ENCODE measurements around the gene NDUFS1. TPM values are rescaled to one million over a fixed set of nuclear protein-coding genes. Genes with fewer than 3 reads are reported as not detected.

NDUFS1 gene
- total and polyA plus RNA-seq, 2 donors, result 20.8 to 61.1 TPM

- no peak overlapping the region for H3K27ac ChIP-seq (ENCODE audit: low read depth in 1 of 2, low read length in 1 of 2)
Observed at GRCh38 chr2:206071807-206072206, 87.4 kb downstream of the NDUFS1 start.

DNA sequence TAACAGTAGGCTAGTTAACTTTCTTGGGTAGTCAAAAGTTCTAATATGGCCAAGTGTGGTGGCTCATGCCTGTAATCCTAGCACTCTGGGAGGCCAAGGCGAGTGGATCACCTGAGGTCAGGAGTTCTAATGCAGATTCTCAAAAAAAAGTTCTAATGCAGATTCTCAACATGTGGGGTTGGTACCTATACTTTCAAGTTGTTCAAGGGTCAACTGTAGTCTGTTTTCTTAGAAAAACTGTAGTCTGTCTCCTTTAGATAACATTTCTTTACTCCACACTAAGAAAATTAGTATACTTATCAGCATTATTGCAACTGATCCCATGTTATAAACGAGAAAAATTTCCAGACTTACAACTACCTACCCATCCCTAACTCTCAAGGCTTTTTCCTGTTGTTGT, 89.8 kb downstream of the NDUFS1 start:
- WGBS, result 96% methylated on average over 2 of the region's 2 CpGs
- no peak for DNase-seq (ENCODE audit: low read depth in 6 of 9, low spot score in 9 of 9)
- H3K36me3 ChIP-seq (ENCODE audit: control insufficient read depth in 2 of 2, insufficient read depth in 2 of 2, low read length in 1 of 2), result peaks cover 0 to 6% of the 10 kb centered on the region in 2 donors
- no peak overlapping the region for H3K27ac ChIP-seq (ENCODE audit: low read depth in 1 of 2, low read length in 1 of 2)
- no peaks in the 10 kb centered on the region for H3K9me3 ChIP-seq (ENCODE audit: control insufficient read depth in 2 of 2, insufficient read depth in 1 of 2, low read length in 1 of 2)
- no peaks in the 10 kb centered on the region for H3K27me3 ChIP-seq (ENCODE audit: control insufficient read depth in 2 of 2, insufficient read depth in 1 of 2, low read length in 1 of 2)
- H3K4me3 ChIP-seq (ENCODE audit: low read length in 2 of 2), result no peak overlapping the region
- H3K4me1 ChIP-seq (ENCODE audit: control insufficient read depth in 2 of 2, insufficient read depth in 2 of 2, low read length in 2 of 2), result no peaks in the 10 kb centered on the region

More at GRCh38 chr2:206071807-206072206, 87.4 kb downstream of the NDUFS1 start:
- Histone ChIP-seq H3K4me1 (ENCODE audit: control insufficient read depth in 2 of 2, insufficient read depth in 2 of 2, low read length in 2 of 2) (no peaks in the 10 kb centered on the region), H3K9me3 (ENCODE audit: control insufficient read depth in 2 of 2, insufficient read depth in 1 of 2, low read length in 1 of 2) (no peaks in the 10 kb centered on the region), H3K4me3 (ENCODE audit: low read length in 2 of 2) (no peak overlapping the region), H3K36me3 (ENCODE audit: control insufficient read depth in 2 of 2, insufficient read depth in 2 of 2, low read length in 1 of 2) (peaks cover 0 to 6% of the 10 kb centered on the region in 2 donors), H3K27me3 (ENCODE audit: control insufficient read depth in 2 of 2, insufficient read depth in 1 of 2, low read length in 1 of 2) (no peaks in the 10 kb centered on the region)
- WGBS, result 92% methylated on average over 1 of the region's 1 CpG
- DNase-seq (ENCODE audit: low read depth in 6 of 9, low spot score in 9 of 9), result no peak

DNA sequence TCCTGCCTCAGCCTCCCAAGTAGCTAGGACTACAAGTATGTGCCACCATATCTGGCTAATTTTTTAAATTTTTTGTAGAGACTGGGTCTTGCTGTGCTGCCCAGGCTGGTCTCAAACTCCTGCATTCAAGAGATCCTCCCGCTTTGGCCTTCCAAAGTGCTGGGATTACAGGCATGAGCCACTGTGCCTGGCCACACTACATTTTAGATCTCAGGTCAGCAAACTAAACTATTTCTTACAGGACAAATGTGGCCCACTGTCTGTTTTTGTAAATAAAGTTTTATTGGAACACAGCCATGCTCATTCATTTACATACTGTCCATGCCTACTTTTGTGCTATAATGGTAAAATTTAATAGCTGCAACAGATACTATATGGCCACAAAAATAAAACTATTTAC, 91.0 kb downstream of the NDUFS1 start:
- Histone ChIP-seq H3K36me3 (ENCODE audit: control insufficient read depth in 2 of 2, insufficient read depth in 2 of 2, low read length in 1 of 2) (peaks cover 0 to 10% of the 10 kb centered on the region in 2 donors), H3K27ac (ENCODE audit: low read depth in 1 of 2, low read length in 1 of 2) (no peak overlapping the region), H3K4me1 (ENCODE audit: control insufficient read depth in 2 of 2, insufficient read depth in 2 of 2, low read length in 2 of 2) (no peaks in the 10 kb centered on the region), H3K9me3 (ENCODE audit: control insufficient read depth in 2 of 2, insufficient read depth in 1 of 2, low read length in 1 of 2) (no peaks in the 10 kb centered on the region), H3K27me3 (ENCODE audit: control insufficient read depth in 2 of 2, insufficient read depth in 1 of 2, low read length in 1 of 2) (no peaks in the 10 kb centered on the region), H3K4me3 (ENCODE audit: low read length in 2 of 2) (no peak overlapping the region)
- no peak for DNase-seq (ENCODE audit: low read depth in 6 of 9, low spot score in 9 of 9)
- 98% methylated on average over 1 of the region's 1 CpG for WGBS

Other genes starting within 250 kb of the NDUFS1 start
- 5.8 TPM for gene INO80D, start 73.3 kb downstream of the NDUFS1 start, total RNA-seq
- 3.6 TPM for gene INO80D, start 73.3 kb downstream of the NDUFS1 start, polyA plus RNA-seq
- 960 TPM for gene EEF1B2, start 451 bp upstream of the NDUFS1 start, total RNA-seq
- gene EEF1B2, start 451 bp upstream of the NDUFS1 start, polyA plus RNA-seq, result 802 TPM
- gene ZDBF2, start 115.2 kb upstream of the NDUFS1 start, total RNA-seq, result 7.9 TPM
- gene ZDBF2, start 115.2 kb upstream of the NDUFS1 start, polyA plus RNA-seq, result 3.1 TPM